ENCODE results near the gene PCMTD2. TPM values are rescaled to one million over a fixed set of nuclear protein-coding genes. Genes with fewer than 3 reads are reported as not detected.

Gene PCMTD2
- total RNA-seq, 6 experiments from 2014 or later, result 15.7 to 21.9 (median 18.1) TPM

GRCh38 chr20:64224351-64225170 is 31.0 kb upstream of the PCMTD2 start:
- peaks cover 19% of the 10 kb centered on the region for H3K27me3 Mint-ChIP-seq (ENCODE audit: insufficient read depth)
- TF ChIP-seq, protein P1, sequence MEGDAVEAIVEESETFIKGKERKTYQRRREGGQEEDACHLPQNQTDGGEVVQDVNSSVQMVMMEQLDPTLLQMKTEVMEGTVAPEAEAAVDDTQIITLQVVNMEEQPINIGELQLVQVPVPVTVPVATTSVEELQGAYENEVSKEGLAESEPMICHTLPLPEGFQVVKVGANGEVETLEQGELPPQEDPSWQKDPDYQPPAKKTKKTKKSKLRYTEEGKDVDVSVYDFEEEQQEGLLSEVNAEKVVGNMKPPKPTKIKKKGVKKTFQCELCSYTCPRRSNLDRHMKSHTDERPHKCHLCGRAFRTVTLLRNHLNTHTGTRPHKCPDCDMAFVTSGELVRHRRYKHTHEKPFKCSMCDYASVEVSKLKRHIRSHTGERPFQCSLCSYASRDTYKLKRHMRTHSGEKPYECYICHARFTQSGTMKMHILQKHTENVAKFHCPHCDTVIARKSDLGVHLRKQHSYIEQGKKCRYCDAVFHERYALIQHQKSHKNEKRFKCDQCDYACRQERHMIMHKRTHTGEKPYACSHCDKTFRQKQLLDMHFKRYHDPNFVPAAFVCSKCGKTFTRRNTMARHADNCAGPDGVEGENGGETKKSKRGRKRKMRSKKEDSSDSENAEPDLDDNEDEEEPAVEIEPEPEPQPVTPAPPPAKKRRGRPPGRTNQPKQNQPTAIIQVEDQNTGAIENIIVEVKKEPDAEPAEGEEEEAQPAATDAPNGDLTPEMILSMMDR (IDR thresholded peaks at IDR 0.05), result peak; percentile 13; the same call in 1 of the 2 replicates
- DNase-seq, result peak; percentile 93
- H3K4me1 Mint-ChIP-seq (ENCODE audit: low read depth), result peaks cover 37% of the 10 kb centered on the region
- no peaks in the 10 kb centered on the region for H3K36me3 Mint-ChIP-seq (ENCODE audit: low read depth)
- H3K27ac Mint-ChIP-seq, result peak overlapping the region; percentile 92
- H3K9me3 Mint-ChIP-seq, result no peaks in the 10 kb centered on the region
- H3K4me3 Mint-ChIP-seq, result peak overlapping the region; percentile 69

DNA sequence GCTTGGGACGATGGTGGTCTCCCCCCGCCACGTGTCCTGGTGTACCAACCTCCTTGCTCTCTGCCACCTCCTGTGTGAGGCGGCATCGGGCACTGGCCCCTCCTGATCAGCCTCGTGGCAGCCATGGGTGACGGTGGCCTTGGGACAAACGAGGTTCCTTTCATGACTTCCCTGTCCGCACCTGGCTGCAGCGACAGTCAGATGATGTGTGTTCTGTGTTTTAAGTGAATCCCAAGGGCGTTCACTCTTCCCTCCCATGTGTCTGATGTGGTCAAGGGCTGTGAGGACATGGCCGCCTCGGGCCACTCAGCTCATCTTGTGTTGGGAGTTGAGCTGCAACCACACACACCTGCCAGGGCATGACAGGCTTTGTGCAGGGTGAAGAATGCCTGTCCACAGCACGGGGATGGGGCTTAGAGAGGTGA is 30.4 kb upstream of the PCMTD2 start:
- H3K9me3 Mint-ChIP-seq, result no peaks in the 10 kb centered on the region
- H3K4me1 Mint-ChIP-seq (ENCODE audit: low read depth), result peaks cover 37% of the 10 kb centered on the region
- no peak overlapping the region for H3K4me3 Mint-ChIP-seq
- peaks cover 16% of the 10 kb centered on the region for H3K27me3 Mint-ChIP-seq (ENCODE audit: insufficient read depth)
- TF ChIP-seq, protein P1 (IDR thresholded peaks at IDR 0.05), result no peak
- H3K27ac Mint-ChIP-seq, result no peak overlapping the region
- no peaks in the 10 kb centered on the region for H3K36me3 Mint-ChIP-seq (ENCODE audit: low read depth)
- DNase-seq, result no peak

- no peaks in the 10 kb centered on the region for H3K9me3 Mint-ChIP-seq
- no peak for DNase-seq
- peaks cover 13% of the 10 kb centered on the region for H3K27me3 Mint-ChIP-seq (ENCODE audit: insufficient read depth)
- no peak overlapping the region for H3K4me3 Mint-ChIP-seq
- TF ChIP-seq, protein P1 (IDR thresholded peaks at IDR 0.05), result no peak
- H3K4me1 Mint-ChIP-seq (ENCODE audit: low read depth), result peaks cover 37% of the 10 kb centered on the region
- H3K36me3 Mint-ChIP-seq (ENCODE audit: low read depth), result no peaks in the 10 kb centered on the region
- no peak overlapping the region for H3K27ac Mint-ChIP-seq
Measured at GRCh38 chr20:64225828-64226598, 29.5 kb upstream of the PCMTD2 start.

- Mint-ChIP-seq H3K4me3 (no peak overlapping the region), H3K27me3 (ENCODE audit: insufficient read depth) (peaks cover 13% of the 10 kb centered on the region)
- DNase-seq, result no peak
Measured at GRCh38 chr20:64226686-64227580, 28.6 kb upstream of the PCMTD2 start.

More at GRCh38 chr20:64226686-64227580, 28.6 kb upstream of the PCMTD2 start:
- Mint-ChIP-seq H3K27ac (no peak overlapping the region), H3K4me1 (ENCODE audit: low read depth) (peaks cover 31% of the 10 kb centered on the region), H3K9me3 (no peaks in the 10 kb centered on the region), H3K36me3 (ENCODE audit: low read depth) (no peaks in the 10 kb centered on the region)
- TF ChIP-seq, protein P1 (IDR thresholded peaks at IDR 0.05), result no peak

Data from HFFc6 (cell line).